Measurements from ENCODE around the gene ZNF530. TPM values are rescaled to one million over a fixed set of nuclear protein-coding genes. Genes with fewer than 3 reads are reported as not detected.

ZNF530 gene
- total and polyA plus RNA-seq, 12 donors, result 3.2 to 5.8 (median 4.5) TPM

DNA sequence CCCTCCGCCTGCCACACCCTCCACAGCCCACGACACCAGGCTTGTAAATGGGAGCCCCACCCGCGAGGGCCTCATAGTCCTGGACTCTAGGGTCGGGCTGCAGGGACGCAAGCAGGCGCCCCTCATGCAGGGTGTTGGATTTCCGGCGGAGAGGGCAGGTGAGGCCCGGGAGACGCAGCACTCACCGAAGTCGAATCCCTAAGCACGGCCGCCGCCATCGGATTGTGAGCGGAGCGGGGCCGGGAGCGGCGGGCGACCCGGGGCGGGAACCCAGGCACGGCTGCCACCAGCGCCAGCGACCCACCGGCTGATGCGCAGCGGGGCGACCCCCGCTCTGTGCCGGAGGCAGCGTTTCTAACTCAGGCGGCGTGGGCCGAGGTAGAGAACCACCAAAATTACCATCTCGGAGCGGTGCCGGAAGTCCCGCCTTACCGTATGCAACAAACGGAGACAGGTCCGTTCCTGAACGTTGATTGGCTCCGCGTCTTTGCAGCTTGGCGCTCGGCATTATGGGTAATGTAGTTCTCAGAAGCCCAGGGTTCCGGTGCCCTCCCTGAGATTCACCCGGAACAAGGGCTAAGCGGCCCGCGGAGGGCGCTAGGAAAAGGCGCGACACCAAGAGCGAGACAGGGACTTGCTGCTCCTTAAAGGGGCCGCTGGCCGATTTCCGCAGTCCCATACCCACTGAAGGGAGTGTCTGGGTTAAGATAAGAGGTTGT lies 21.0 kb upstream of the ZNF530 start, which contains the start of gene ZNF416:
ZNF416 (minus strand) TSS at position 425 of the 719 bp plus-strand sequence; CDS start at position 218, 207 bp downstream.
- DNase-seq (peak; percentile 95 to 99), ATAC-seq (peak; percentile 96 to 99 (median 98))
- Histone ChIP-seq H3K27me3 (no peaks in the 10 kb centered on the region), H3K4me1 (peaks cover 12 to 38% (median 21%) of the 10 kb centered on the region in 9 donors), H3K36me3 (peaks cover 3 to 40% (median 33%) of the 10 kb centered on the region in 9 donors), H3K27ac (peak within 1 kb of the TSS in 9 of 10 donors; percentile 61 to 83 (median 75)), H3K9me3 (peaks cover 0 to 82% (median 27%) of the 10 kb centered on the region in 11 donors), H3K4me3 (peak within 1 kb of the TSS; percentile 72 to 98 (median 88))
- intact Hi-C loops (cut with DNase I), result loop anchor here in 1 of 10 donors (2.0 kb wide), 2 partner anchors 20 to 54 kb away; partner anchors contain the start of genes ZNF211 and ZNF530
- WGBS, 2 donors, result 0 to 1% methylated on average over 62 of the region's 62 CpGs
- TF ChIP-seq, protein P1, sequence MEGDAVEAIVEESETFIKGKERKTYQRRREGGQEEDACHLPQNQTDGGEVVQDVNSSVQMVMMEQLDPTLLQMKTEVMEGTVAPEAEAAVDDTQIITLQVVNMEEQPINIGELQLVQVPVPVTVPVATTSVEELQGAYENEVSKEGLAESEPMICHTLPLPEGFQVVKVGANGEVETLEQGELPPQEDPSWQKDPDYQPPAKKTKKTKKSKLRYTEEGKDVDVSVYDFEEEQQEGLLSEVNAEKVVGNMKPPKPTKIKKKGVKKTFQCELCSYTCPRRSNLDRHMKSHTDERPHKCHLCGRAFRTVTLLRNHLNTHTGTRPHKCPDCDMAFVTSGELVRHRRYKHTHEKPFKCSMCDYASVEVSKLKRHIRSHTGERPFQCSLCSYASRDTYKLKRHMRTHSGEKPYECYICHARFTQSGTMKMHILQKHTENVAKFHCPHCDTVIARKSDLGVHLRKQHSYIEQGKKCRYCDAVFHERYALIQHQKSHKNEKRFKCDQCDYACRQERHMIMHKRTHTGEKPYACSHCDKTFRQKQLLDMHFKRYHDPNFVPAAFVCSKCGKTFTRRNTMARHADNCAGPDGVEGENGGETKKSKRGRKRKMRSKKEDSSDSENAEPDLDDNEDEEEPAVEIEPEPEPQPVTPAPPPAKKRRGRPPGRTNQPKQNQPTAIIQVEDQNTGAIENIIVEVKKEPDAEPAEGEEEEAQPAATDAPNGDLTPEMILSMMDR (IDR thresholded peaks at IDR 0.05), result peak in 5 of 9 donors; percentile 17 to 56 (median 49)

- ATAC-seq (no peak), DNase-seq (peak in 1 of 2 donors; percentile 9)
- peaks cover 6 to 33% (median 24%) of the 10 kb centered on the region in 9 donors for H3K4me1 ChIP-seq
- peak overlapping the region in 6 of 10 donors; percentile 46 to 85 (median 74) for H3K27ac ChIP-seq
- H3K27me3 ChIP-seq, result no peaks in the 10 kb centered on the region
- intact Hi-C loops (cut with DNase I), result no loop called here
- peak overlapping the region; percentile 29 to 89 (median 76) for H3K4me3 ChIP-seq
- H3K36me3 ChIP-seq, result peaks cover 0 to 30% (median 4%) of the 10 kb centered on the region in 9 donors
- WGBS, 2 donors, result 35 to 41% methylated on average over 21 of the region's 21 CpGs
- H3K9me3 ChIP-seq, result peaks cover 0 to 79% (median 19%) of the 10 kb centered on the region in 11 donors
- TF ChIP-seq, protein P1 (IDR thresholded peaks at IDR 0.05), result no peak
Measured at GRCh38 chr19:57583104-57583520, 16.6 kb upstream of the ZNF530 start.

DNA sequence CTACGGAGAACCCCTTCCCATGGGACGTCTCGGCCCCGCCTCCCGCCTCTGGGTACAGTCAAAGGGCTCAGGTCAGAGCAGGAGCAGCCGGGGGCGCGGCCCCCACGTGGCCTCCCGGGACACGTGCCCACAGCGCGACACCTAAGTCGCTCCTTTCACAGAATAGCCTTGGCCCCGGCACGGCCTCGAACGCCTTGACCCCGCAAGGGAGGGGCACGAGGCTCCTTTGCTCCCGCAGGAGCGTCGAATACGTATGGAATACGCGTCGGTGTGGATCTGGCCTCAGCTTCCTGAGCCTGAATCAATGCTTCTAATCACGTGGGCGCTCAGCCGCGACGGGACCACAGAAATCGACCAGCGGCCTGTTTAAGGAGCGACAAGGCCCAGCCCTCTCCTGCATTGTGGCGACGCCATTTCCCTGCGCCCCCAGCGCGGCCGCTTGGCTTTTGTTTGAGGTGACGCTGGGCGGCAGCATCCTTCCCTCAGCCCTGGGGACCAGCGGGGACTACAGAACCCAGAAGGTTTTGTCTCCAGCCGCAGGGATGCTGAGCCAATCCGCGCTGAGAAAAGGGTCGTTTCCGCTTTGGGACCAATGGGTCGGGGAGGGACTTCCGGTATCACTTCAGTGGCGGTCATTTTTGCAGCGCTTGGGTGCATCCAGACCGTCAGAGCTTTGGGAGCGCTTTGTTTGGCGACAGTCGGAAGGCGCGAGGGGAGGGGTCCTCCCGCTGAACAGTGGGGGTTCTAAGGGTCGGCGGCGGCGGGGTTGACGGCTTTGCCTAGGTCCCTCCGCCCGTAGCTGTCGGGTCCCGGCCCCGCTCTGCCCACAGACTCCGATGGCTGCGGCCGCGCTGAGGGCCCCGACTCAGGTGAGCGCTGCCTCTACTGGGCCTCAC lies 15.9 kb upstream of the ZNF530 start, which contains the start of gene ZIK1:
ZIK1 (plus strand) TSS at position 625 of the 896 bp plus-strand sequence; CDS start at position 837, 212 bp downstream.
- intact Hi-C loops (cut with DNase I), result no loop called here
- DNase-seq (peak; percentile 88 to 96), ATAC-seq (peak; percentile 92 to 98 (median 96))
- H3K36me3 ChIP-seq, result peaks cover 0 to 36% (median 11%) of the 10 kb centered on the region in 9 donors
- WGBS, 2 donors, result 1% methylated on average over 76 of the region's 76 CpGs
- H3K4me3 ChIP-seq, result peak within 1 kb of the TSS; percentile 37 to 89 (median 76)
- peaks cover 0 to 85% (median 26%) of the 10 kb centered on the region in 11 donors for H3K9me3 ChIP-seq
- H3K27me3 ChIP-seq, result no peaks in the 10 kb centered on the region
- peaks cover 5 to 30% (median 20%) of the 10 kb centered on the region in 9 donors for H3K4me1 ChIP-seq
- peak within 1 kb of the TSS in 9 of 10 donors; percentile 46 to 85 (median 74) for H3K27ac ChIP-seq
- TF ChIP-seq, protein P1 (IDR thresholded peaks at IDR 0.05), result peak in 4 of 9 donors; percentile 29 to 48 (median 44)
